Left kidney (tissue), 2 donors: ENCODE results near the gene CAMKMT. TPM values are rescaled to one million over a fixed set of nuclear protein-coding genes. Genes with fewer than 3 reads are reported as not detected.

Experiments used
- DNase-seq: peaks from one replicate; pipeline ENCODE4 v3.0.0-alpha.2; 2013
- polyA plus RNA-seq: library from polyadenylated mRNA; unstranded; fragments of 120-200 nt; gene quantifications from one replicate; pipeline ENCODE4 v1.2.1, GENCODE V29; 2013; ENCODE audit not compliant: insufficient read length

CAMKMT gene
- polyA plus RNA-seq, 1 donor = 16.0 TPM

DNA sequence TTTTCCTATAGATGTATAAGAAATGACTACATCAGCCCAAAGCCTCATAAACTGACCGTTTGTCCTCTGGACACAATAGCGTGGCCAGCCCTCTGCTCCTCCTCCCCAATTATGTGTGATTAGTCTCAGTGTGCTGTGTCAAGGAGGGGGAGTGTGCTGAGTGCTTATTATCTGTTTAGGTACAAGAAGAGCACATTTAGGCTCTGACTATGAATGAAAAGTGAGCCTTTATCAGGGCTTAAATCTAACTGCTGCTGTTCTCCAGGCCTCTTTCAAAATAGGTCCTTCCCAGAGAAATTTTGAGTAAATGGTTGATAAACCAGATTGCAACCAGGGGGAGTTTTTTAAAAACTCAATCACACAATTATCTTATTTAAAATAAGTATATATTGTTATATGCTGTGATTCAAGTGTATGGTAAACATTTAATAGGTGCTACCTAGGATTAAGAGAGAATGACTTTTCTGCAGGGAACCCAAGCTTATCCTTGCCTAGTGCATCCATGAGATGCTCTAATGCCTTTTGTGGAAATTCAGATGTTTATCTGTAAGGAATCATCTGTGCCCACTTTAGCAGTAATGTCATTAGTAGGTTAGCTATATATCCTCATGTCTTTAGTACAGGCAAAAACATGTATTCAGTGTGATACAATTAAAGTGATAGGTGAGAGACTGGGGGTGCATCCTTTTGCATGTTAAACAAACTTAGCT is 411.1 kb downstream of the CAMKMT start:
- DNase-seq = no peak

GRCh38 chr2:44774826-44775492 is 413.2 kb downstream of the CAMKMT start:
- no peak for DNase-seq

DNA sequence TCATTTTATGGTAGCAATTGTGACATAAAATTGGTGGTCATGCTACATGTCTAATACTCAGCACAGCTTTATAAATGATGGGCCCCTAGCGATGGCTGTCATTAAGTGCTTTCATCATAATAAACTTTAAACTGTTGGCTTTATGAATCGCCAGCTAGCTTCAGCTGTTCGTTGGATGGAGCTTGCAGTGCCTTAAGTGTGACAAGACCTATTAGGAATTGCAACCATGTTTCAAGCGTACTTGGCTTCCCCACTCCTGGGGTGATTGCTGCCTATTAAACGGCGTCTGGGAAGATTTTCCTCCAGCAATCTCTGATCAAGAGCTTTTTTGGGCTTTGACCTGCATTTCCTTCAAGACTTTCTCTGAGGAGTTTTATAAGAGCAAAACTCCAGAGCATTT is 415.3 kb downstream of the CAMKMT start:
- DNase-seq = no peak

- no peak for DNase-seq
Measured at GRCh38 chr2:44777537-44777936, 415.8 kb downstream of the CAMKMT start.

DNA sequence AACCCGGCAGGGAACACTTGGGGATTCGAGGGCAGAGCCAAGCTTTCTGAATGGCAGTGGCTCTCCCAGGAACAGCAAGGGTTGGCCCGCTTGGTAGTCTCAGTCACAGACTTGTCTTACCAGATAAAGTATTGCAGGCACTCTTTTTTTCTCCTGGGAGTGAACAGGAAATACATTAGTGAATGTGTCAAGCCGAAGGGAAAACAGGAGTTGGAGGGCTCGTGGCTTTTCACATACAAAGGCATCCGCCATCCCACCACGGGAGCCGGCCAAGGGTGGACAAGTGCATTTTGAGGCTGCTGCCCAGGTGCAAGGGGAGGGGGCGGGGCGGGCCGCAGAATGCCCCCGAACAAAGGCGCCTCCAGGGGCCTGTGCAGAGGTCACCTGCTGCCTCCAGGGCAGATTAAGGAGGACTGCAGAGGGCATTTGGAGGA is 416.5 kb downstream of the CAMKMT start:
- no peak for DNase-seq

DNA sequence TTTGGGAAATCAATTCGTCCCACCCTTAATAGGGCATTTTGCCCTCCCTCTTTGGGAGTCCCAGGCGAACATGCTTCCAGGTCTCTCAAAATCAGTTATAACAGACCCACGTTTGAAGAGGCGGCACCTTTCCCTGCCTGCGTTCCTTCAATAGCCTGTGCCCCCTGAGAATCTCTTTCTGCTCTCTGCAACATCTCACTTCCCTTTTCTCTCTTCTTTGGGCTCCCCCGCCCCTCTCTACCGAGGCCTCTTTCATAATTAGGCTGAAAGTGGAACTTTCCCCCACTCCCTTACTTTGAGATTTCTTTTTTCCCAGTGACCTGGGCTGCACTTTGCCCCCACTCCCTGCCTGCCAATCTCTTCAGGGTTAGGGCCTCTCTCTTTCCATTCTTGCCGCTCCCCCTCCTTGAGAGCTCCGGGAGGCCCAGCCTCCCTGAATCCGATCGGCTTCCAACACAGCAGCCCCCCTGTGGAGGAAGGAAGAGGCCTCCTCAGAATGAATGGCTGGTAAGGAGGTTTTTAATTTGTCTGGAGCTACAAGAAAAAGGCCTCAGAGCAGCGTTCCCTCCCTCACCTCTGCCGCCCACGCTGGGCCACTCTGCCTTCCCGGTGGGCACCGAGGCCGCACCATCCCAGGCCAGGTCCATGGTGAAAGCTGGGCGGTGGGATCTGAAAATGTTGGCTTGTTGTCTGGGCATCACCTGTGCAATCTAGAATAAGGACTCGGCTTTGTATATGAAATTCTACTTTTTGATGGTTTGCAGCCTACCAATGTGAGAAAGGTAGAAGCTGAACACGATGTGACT is 417.1 kb downstream of the CAMKMT start:
- no peak for DNase-seq

GRCh38 chr2:44779793-44780192 is 418.0 kb downstream of the CAMKMT start:
- DNase-seq = no peak

GRCh38 chr2:44780406-44780805 is 418.7 kb downstream of the CAMKMT start:
- no peak for DNase-seq

GRCh38 chr2:44785433-44785832 is 423.7 kb downstream of the CAMKMT start:
- no peak for DNase-seq

- DNase-seq = no peak
Measured at GRCh38 chr2:44786045-44786816, 424.5 kb downstream of the CAMKMT start.

GRCh38 chr2:44786817-44787214 is 425.1 kb downstream of the CAMKMT start:
- DNase-seq = no peak

- no peak for DNase-seq
Measured at GRCh38 chr2:44787663-44788062, 425.9 kb downstream of the CAMKMT start.

DNA sequence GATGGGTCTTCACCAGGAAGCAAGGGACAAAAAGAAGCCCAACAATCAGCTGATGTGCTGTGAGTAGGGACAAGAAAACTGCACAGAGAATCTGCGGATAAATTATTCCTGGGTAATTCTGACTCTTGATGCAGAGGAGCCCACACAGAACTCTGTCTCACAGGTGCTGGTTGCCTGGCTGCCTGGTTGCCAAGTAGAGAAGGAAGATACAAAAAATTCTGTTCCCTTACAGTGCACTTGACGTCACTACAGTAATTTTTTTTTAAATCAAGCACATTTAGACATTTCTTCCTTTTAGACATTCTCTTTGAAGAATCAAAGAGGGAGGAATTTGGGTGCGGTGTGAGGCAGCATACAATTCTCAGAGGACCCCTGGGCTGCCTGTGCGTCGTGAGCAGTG is 427.7 kb downstream of the CAMKMT start:
- DNase-seq = no peak

GRCh38 chr2:44789971-44790721 is 428.4 kb downstream of the CAMKMT start:
- no peak for DNase-seq

- DNase-seq = no peak
Measured at GRCh38 chr2:44793322-44793870, 431.6 kb downstream of the CAMKMT start.

DNA sequence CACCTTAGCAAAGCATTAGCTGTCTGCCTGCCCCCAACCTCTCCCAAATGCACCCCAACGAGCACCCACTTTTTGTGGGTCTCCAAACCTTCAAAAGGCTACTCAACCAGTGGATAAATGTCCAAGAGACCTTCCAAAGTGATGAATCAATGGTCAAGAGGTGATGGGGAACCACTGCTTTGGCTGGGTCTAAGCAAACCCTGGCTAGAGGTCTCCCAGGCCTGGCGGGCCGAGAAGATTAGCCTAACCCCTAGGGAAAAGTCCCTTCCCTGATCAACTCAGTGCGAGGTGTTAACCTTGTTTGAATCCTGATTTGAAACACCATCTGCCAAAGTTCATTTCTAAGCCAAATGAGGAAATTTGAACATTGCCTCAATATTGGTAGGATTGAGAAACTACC is 435.0 kb downstream of the CAMKMT start:
- DNase-seq = no peak

GRCh38 chr2:44798139-44798659 is 436.5 kb downstream of the CAMKMT start:
- DNase-seq = no peak

GRCh38 chr2:44799105-44799504 is 437.4 kb downstream of the CAMKMT start:
- DNase-seq = no peak

- no peak for DNase-seq
Measured at GRCh38 chr2:44799754-44800153, 438.0 kb downstream of the CAMKMT start.

- DNase-seq = no peak
Measured at GRCh38 chr2:44801289-44801840, 439.6 kb downstream of the CAMKMT start.
